SU-DHL-6 (cell line): Measurements from ENCODE around the gene PRR22.
"Not testable (repeated sequence)": the region's sequence is repeated elsewhere in the genome, so short reads cannot be mapped to it uniquely, and the experiment has no call there.

Source experiments
- H2AFZ ChIP-seq: fragments of 200-600 bp; sonication (generic); 2 replicates; pipeline ENCODE4 v1.6.1; 2014; ENCODE audit warnings: low read depth, mild to moderate bottlenecking, moderate library complexity, mixed read lengths, antibody characterized with exemption, low read length; ENCODE audit not compliant: severe bottlenecking
- H3F3A ChIP-seq: fragments of 200-600 bp; shearing (Covaris generic); 2 replicates; pipeline ENCODE4 v1.6.0; 2016; ENCODE audit warnings: antibody characterized with exemption, mild to moderate bottlenecking; ENCODE audit not compliant: insufficient read depth
- H3K27ac ChIP-seq: fragments of 200-600 bp; sonication (generic); 2 replicates; pipeline ENCODE4 v1.5.1; 2016; ENCODE audit warnings: low read depth, mild to moderate bottlenecking, low read length, moderate library complexity, mixed read lengths
- H3K27me3 ChIP-seq: fragments of 200-600 bp; sonication (generic), shearing (Covaris generic); 2 replicates; pipeline ENCODE4 v1.6.0; 2014; ENCODE audit warnings: mild to moderate bottlenecking, low read length
- H3K36me3 ChIP-seq: fragments of 200-600 bp; sonication (generic); 2 replicates; pipeline ENCODE4 v1.6.1; 2014; ENCODE audit warnings: mild to moderate bottlenecking, low read length, mixed read lengths
- H3K4me2 ChIP-seq: fragments of 300-600, 200-600 bp; shearing (Covaris generic), sonication (generic); 2 replicates; pipeline ENCODE4 v1.6.0; 2014; ENCODE audit warnings: low read length, low read depth, mild to moderate bottlenecking; ENCODE audit not compliant: poor library complexity, severe bottlenecking
- H3K4me3 ChIP-seq: fragments of 200-600 bp; sonication (generic); 2 replicates; pipeline ENCODE4 v1.5.1; 2014; ENCODE audit warnings: antibody characterized with exemption, low read length, mild to moderate bottlenecking, mixed read lengths; ENCODE audit not compliant: insufficient read depth, poor library complexity, severe bottlenecking
- H3K79me2 ChIP-seq: fragments of 200-600 bp; sonication (generic); 2 replicates; pipeline ENCODE4 v1.6.1; 2014; ENCODE audit warnings: mild to moderate bottlenecking, low read length, moderate library complexity; ENCODE audit not compliant: insufficient read depth
- H3K9ac ChIP-seq: fragments of 200-600 bp; sonication (generic); 2 replicates; pipeline ENCODE4 v1.7.0; 2014; ENCODE audit warnings: mild to moderate bottlenecking, low read length
- H3K9me2 ChIP-seq: fragments of 200-600 bp; sonication (generic); replicated peaks from 2 replicates; pipeline ENCODE4 v1.6.1; 2014; ENCODE audit warnings: low read length; ENCODE audit not compliant: insufficient read depth
- H3K9me3 ChIP-seq: fragments of 200-600 bp; sonication (generic); 2 replicates; pipeline ENCODE4 v1.6.1; 2014; ENCODE audit warnings: low read length, mixed read lengths; ENCODE audit not compliant: insufficient read depth
- H4K20me1 ChIP-seq: fragments of 200-600 bp; sonication (generic); 2 replicates; pipeline ENCODE4 v1.6.1; 2014; ENCODE audit warnings: low read depth, mild to moderate bottlenecking, antibody characterized with exemption, low read length, moderate library complexity, mixed read lengths
- EZH2phosphoT487 ChIP-seq: fragments of 200-600 bp; sonication (generic), shearing (Covaris generic); conservative IDR thresholded peaks from 2 replicates; pipeline ENCODE4 v1.6.1; 2018; ENCODE audit warnings: mild to moderate bottlenecking, antibody characterized with exemption, low read length, moderate library complexity, mixed read lengths
- TF ChIP-seq, protein P1 (sequence below): fragments of 200-600 bp; sonication (generic); IDR thresholded peaks from one replicate; pipeline ENCODE4 v1.5.1; 2017; ENCODE audit warnings: antibody characterized with exemption, mild to moderate bottlenecking, low read length, moderate library complexity; ENCODE audit not compliant: insufficient read depth, poor library complexity, severe bottlenecking

PRR22 gene

DNA sequence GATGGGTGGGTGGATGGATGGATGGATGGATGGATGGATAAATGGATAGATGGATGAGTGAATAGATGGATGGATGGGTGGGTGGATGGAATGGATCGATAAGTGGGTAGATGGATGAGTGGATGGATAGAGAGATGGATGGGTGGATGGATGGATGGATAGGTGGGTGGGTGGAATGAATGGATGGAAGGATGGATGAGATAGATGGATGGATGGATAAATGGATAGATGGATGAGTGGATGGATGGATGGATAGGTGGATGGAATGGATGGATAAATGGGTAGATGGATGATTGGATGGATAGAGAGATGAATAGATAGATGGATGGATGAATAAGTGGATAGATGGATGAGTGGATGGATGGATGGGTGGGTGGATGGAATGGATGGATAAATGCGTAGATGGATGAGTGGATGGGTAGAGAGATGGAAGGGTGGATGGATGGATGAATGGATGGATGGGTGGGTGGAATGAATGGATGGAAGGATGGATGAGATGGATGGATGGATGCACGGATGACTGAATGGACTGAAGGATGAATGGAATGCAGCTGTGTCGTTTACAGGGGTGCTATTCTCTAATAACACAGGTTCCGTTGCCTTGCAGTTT lies 21.8 kb downstream of the PRR22 start:
- TF ChIP-seq, protein P1, sequence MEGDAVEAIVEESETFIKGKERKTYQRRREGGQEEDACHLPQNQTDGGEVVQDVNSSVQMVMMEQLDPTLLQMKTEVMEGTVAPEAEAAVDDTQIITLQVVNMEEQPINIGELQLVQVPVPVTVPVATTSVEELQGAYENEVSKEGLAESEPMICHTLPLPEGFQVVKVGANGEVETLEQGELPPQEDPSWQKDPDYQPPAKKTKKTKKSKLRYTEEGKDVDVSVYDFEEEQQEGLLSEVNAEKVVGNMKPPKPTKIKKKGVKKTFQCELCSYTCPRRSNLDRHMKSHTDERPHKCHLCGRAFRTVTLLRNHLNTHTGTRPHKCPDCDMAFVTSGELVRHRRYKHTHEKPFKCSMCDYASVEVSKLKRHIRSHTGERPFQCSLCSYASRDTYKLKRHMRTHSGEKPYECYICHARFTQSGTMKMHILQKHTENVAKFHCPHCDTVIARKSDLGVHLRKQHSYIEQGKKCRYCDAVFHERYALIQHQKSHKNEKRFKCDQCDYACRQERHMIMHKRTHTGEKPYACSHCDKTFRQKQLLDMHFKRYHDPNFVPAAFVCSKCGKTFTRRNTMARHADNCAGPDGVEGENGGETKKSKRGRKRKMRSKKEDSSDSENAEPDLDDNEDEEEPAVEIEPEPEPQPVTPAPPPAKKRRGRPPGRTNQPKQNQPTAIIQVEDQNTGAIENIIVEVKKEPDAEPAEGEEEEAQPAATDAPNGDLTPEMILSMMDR: no peak
- TF ChIP-seq EZH2phosphoT487: no peak
- Histone ChIP-seq H3K36me3 (no peaks in the 10 kb centered on the region), H3K4me2 (no peak overlapping the region), H3K27me3 (no peaks in the 10 kb centered on the region), H3K79me2 (no peaks in the 10 kb centered on the region), H3K9ac (no peak overlapping the region), H3F3A (no peaks in the 10 kb centered on the region), H2AFZ (no peak overlapping the region), H3K9me3 (no peaks in the 10 kb centered on the region), H4K20me1 (no peaks in the 10 kb centered on the region), H3K9me2 (no peaks in the 10 kb centered on the region), H3K4me3 (no peak overlapping the region), H3K27ac (no peak overlapping the region)

DNA sequence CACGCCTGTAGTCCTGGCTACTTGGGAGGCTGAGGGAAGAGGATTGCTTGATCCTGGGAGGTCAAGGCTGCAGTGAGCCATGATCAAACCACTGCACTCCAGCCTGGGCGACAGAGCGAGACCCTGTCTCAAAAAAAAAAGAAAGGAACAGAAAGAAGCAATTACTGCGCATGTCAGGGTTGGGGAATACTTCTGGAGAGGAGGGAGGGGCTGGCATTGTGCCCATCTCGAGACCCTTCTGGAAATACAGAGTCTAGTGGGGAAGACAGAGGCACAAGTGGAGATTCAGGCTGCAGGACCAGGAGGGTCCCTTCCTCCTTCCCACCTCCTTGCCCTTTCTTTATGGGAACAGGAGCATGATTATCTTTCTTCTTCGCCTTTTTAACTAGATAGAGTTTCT lies 30.8 kb downstream of the PRR22 start:
- Histone ChIP-seq H3K4me2 (no peak overlapping the region), H3K9ac (no peak overlapping the region), H4K20me1 (no peaks in the 10 kb centered on the region), H3K27me3 (no peaks in the 10 kb centered on the region), H3K27ac (no peak overlapping the region), H3K9me2 (no peaks in the 10 kb centered on the region), H3K36me3 (no peaks in the 10 kb centered on the region), H3K4me3 (no peak overlapping the region), H3K9me3 (no peaks in the 10 kb centered on the region), H2AFZ (no peak overlapping the region), H3F3A (no peaks in the 10 kb centered on the region), H3K79me2 (no peaks in the 10 kb centered on the region)
- TF ChIP-seq, protein P1: no peak
- no peak for TF ChIP-seq EZH2phosphoT487

DNA sequence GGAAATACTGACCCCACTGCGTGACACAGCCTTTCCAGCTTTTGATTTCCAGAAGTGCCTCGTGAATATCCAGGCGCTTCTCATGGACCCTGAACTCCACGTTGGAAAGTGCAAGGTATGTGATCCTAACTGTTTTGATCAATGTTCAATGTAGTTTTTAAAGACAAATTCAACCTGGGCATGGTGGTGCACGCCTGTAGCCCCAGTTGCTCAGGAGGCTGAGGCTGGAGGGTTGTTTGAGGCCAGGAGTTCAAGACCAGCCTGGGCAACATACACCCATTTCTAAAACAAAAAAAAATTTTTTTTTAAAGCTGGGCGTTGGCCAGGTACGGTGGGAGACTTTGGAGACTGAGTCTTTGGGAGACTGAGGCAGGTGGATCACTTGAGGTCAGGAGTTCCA lies 32.8 kb downstream of the PRR22 start:
- Histone ChIP-seq H3K9me2 (no peaks in the 10 kb centered on the region), H3K4me2 (no peak overlapping the region), H3K36me3 (no peaks in the 10 kb centered on the region), H3K4me3 (no peak overlapping the region), H3K27ac (no peak overlapping the region), H3K27me3 (no peaks in the 10 kb centered on the region), H2AFZ (no peak overlapping the region), H3K9ac (no peak overlapping the region), H4K20me1 (no peaks in the 10 kb centered on the region), H3F3A (no peaks in the 10 kb centered on the region), H3K79me2 (no peaks in the 10 kb centered on the region), H3K9me3 (no peaks in the 10 kb centered on the region)
- TF ChIP-seq, protein P1: no peak
- TF ChIP-seq EZH2phosphoT487: no peak

DNA sequence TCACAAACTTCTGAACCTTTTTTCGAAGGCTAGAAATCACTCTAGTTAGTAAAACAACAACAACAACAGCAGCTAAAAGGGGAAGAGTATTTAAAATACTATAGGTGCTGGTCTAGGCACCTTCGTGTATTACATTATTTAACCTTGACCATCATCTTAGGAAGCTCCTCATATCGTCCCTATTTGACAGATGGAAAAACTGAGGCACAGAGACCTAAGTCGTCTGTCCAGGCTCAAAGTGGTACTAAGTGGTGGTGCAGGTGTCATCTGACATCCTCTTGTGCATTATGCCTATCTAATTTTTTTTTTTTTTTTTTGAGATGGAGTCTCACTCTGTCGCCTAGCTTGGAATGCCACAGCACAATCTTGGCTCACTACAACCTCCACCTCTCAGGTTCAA lies 35.0 kb downstream of the PRR22 start:
- Histone ChIP-seq H2AFZ (no peak overlapping the region), H3K9me3 (no peaks in the 10 kb centered on the region), H3K36me3 (no peaks in the 10 kb centered on the region), H3K4me2 (no peak overlapping the region), H4K20me1 (no peaks in the 10 kb centered on the region), H3K9me2 (no peaks in the 10 kb centered on the region), H3K27ac (no peak overlapping the region), H3F3A (no peaks in the 10 kb centered on the region), H3K9ac (no peak overlapping the region), H3K79me2 (no peaks in the 10 kb centered on the region), H3K27me3 (no peaks in the 10 kb centered on the region), H3K4me3 (no peak overlapping the region)
- TF ChIP-seq, protein P1: no peak
- no peak for TF ChIP-seq EZH2phosphoT487

GRCh38 chr19:5748920-5749319 lies 35.6 kb downstream of the PRR22 start:
- not testable (repeated sequence) for H3K27me3 ChIP-seq, H3K4me3 ChIP-seq, H3K27ac ChIP-seq, H3K9me2 ChIP-seq, H3K9ac ChIP-seq, H3K79me2 ChIP-seq, H3K4me2 ChIP-seq, H3K36me3 ChIP-seq, H3K9me3 ChIP-seq, H3F3A ChIP-seq, H4K20me1 ChIP-seq, H2AFZ ChIP-seq
